ENCODE measurements around the gene PARS2.

The PARS2 gene

GRCh38 chr1:54800041-54800898, 35.9 kb upstream of the PARS2 start:
- in situ Hi-C loops (cut with MboI; ENCODE audit: low sequenced_read_pairs), result no loop called here

GRCh38 chr1:54798769-54799641, 34.7 kb upstream of the PARS2 start:
- in situ Hi-C loops (cut with MboI; ENCODE audit: low sequenced_read_pairs), result loop anchor here (25.0 kb wide), 1 partner anchor 937 kb away; no protein-coding TSS in a partner anchor

DNA sequence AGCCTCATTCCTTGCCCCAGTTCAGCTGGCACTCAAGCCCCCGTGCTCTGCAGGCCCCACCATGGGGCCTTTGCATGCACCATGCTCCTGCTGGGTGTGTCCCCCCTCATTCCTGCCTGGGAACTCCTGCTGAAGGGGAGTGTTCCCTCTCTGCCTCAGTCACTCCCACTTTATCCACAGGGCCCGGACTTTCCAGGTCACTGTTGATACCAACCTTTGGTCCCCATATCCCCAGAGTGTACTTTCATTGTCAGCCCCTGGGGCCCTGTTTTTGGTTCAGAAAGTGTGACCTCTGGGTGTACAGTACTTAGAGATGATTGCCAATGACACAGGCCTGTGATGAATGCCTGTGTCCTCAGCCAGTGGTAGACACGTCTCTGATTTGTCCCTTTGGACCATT, 33.9 kb upstream of the PARS2 start:
- in situ Hi-C loops (cut with MboI; ENCODE audit: low sequenced_read_pairs), result loop anchor here (25.0 kb wide), 1 partner anchor 936 kb away; no protein-coding TSS in a partner anchor

DNA sequence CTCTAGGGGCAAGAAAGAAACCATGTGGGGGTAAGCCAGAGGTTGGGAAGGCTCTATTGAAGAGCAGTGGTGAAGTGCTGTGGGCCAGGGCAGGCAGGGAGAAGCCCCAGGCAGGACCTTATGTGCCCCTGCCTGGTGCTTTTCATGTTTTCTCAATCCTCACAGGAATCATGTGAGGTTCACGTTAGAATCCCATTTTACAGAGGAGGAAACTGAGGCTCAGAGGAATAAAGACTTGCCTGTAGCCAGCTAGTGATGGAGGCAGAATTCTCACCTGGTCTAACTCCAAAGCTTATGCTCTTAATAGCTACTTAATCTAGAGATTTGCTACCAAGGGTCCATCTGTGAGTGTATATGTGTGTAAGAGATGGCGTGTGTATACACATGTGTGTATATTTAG, 32.6 kb upstream of the PARS2 start:
- in situ Hi-C loops (cut with MboI; ENCODE audit: low sequenced_read_pairs), result loop anchor here (25.0 kb wide), 1 partner anchor 935 kb away; no protein-coding TSS in a partner anchor

- in situ Hi-C loops (cut with MboI; ENCODE audit: low sequenced_read_pairs), result loop anchor here (25.0 kb wide), 1 partner anchor 934 kb away; no protein-coding TSS in a partner anchor
These were observed 31.6 kb upstream of the PARS2 start for GRCh38 chr1:54795841-54796468.

GRCh38 chr1:54795356-54795665, 31.0 kb upstream of the PARS2 start:
- in situ Hi-C loops (cut with MboI; ENCODE audit: low sequenced_read_pairs), result loop anchor here (25.0 kb wide), 1 partner anchor 933 kb away; no protein-coding TSS in a partner anchor

- in situ Hi-C loops (cut with MboI; ENCODE audit: low sequenced_read_pairs), result loop anchor here (25.0 kb wide), 1 partner anchor 932 kb away; no protein-coding TSS in a partner anchor
These were observed 30.4 kb upstream of the PARS2 start for GRCh38 chr1:54794451-54795355.

GRCh38 chr1:54792686-54793282, 28.5 kb upstream of the PARS2 start:
- in situ Hi-C loops (cut with MboI; ENCODE audit: low sequenced_read_pairs), result loop anchor here (25.0 kb wide), 1 partner anchor 930 kb away; no protein-coding TSS in a partner anchor

GRCh38 chr1:54791880-54792522, 27.7 kb upstream of the PARS2 start:
- in situ Hi-C loops (cut with MboI; ENCODE audit: low sequenced_read_pairs), result loop anchor here (25.0 kb wide), 1 partner anchor 930 kb away; no protein-coding TSS in a partner anchor

- in situ Hi-C loops (cut with MboI; ENCODE audit: low sequenced_read_pairs), result loop anchor here (25.0 kb wide), 1 partner anchor 926 kb away; no protein-coding TSS in a partner anchor
These were observed 24.1 kb upstream of the PARS2 start for GRCh38 chr1:54788459-54788858.

- in situ Hi-C loops (cut with MboI; ENCODE audit: low sequenced_read_pairs), result loop anchor here (25.0 kb wide), 1 partner anchor 925 kb away; no protein-coding TSS in a partner anchor
These were observed 23.3 kb upstream of the PARS2 start for GRCh38 chr1:54787604-54788003.

- in situ Hi-C loops (cut with MboI; ENCODE audit: low sequenced_read_pairs), result loop anchor here (25.0 kb wide), 1 partner anchor 924 kb away; no protein-coding TSS in a partner anchor
These were observed 22.5 kb upstream of the PARS2 start for GRCh38 chr1:54786778-54787177.

GRCh38 chr1:54784066-54784465, 19.7 kb upstream of the PARS2 start:
- in situ Hi-C loops (cut with MboI; ENCODE audit: low sequenced_read_pairs), result loop anchor here (25.0 kb wide), 1 partner anchor 922 kb away; no protein-coding TSS in a partner anchor

DNA sequence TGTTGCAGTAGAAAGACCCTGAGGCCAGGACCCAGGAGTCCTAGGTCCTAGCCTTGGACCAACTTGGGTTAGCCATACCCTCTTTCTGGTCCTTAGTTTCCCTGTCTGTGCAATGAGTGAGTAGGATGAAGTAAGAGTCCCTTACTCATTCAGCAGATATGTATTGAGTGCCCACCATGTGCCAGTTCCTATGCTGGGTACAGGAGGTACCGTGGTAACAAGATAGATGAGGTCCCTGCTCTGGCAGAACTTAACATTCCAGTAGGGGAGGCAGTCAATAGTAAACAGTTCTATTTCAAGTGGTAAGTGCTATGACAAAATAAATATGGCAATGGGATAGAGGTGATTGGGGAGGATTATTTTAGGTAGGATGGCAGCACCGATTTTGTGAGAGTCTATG, 18.3 kb upstream of the PARS2 start:
- in situ Hi-C loops (cut with MboI; ENCODE audit: low sequenced_read_pairs), result loop anchor here (25.0 kb wide), 1 partner anchor 920 kb away; no protein-coding TSS in a partner anchor

DNA sequence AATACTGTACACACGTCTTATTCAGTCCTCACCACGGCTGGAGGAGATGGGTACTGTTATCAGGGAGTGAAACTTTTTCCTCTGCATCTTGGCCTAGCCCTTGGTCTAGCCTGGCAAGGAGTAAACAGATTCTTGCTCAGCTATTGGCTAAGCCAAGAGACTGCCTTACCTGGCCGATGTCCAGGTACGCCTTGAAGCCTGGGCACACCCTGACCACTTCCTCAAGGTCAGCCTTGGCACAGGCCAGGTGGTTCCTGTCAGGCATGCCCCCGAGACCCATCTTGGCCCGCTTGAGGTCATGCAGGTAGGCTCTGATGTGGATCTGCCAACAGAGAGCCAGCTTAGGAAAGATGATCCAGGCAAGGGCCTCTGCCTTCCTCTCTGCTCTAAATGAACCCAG, 17.8 kb upstream of the PARS2 start:
- in situ Hi-C loops (cut with MboI; ENCODE audit: low sequenced_read_pairs), result loop anchor here (25.0 kb wide), 1 partner anchor 920 kb away; no protein-coding TSS in a partner anchor

DNA sequence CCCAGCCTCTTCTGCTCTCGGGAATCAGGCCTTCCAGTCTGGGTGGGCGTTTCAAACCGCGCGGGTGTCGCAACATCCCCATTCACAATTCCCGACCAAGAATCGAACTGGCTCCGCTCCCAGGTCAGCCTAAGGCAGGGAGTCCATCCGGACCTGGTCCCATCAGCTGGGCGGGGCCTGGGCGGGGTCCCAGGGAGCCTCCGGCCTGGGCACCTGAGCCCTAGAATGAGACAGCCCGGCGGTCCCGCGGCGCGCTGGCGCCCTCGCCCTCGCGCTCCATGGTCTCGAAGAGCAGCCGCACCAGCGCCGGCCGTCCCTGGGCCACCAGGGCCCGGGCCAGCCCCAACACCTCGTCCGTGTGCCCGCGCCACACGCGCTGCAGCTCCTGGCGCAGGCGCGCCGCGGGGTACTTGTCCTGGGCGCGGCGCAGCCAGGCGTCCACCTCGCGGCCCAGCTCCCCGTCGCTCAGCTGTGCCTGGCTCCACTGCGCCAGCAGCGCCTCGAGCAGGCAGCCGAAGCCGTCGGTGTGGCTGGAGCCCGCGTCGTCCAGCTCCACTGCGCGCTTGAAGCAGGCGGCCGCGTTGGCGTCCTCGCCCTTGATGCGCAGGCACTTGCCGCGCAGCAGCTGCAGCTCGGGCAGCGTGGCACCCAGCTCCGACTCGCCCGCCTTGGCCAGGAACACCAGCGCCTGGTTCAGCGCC, 16.9 kb upstream of the PARS2 start:
- in situ Hi-C loops (cut with MboI; ENCODE audit: low sequenced_read_pairs), result loop anchor here (25.0 kb wide), 1 partner anchor 919 kb away; no protein-coding TSS in a partner anchor

DNA sequence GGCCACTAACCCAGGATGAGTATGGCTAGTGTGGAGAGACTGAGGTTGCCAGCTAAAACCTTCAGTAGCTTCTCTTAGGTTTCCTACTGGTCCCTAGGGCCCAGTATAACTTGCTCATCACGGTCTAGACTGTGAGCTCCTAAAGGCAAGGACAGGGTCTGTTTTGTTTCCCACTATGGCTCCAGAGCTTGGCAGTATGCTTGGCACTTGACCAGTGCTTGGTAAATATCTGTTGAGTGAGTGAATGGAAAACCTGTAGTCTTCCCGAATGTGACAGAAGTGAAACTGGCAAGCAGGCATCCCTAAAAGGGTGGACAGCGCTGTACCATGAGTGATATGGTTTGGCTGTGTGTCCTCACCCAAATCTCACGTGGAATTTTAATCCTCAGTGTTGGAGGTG, 13.1 kb upstream of the PARS2 start:
- in situ Hi-C loops (cut with MboI; ENCODE audit: low sequenced_read_pairs), result loop anchor here (25.0 kb wide), 1 partner anchor 915 kb away; no protein-coding TSS in a partner anchor

GRCh38 chr1:54777011-54777410, 12.7 kb upstream of the PARS2 start:
- in situ Hi-C loops (cut with MboI; ENCODE audit: low sequenced_read_pairs), result loop anchor here (25.0 kb wide), 1 partner anchor 915 kb away; no protein-coding TSS in a partner anchor

Measured in HL-60/S4 treated with retinoic acid at 250 ng/mL for 4 days and 3 days (cell line).